Breast epithelium (tissue), 3 donors: Measurements from ENCODE around the gene BIK.

Experiments
- POLR2A ChIP-seq: fragments of 450-650 bp; IDR thresholded peaks from one replicate; pipeline ENCODE4 v1.6.1; 2016; ENCODE audit warnings: antibody characterized with exemption, mild to moderate bottlenecking, moderate library complexity
- POLR2AphosphoS5 ChIP-seq, 3 donors: sonication (generic); formaldehyde crosslinking; IDR thresholded peaks; one replicate each; pipeline ENCODE4 v1.6.1; 2017; ENCODE audit warnings: antibody characterized with exemption in 3 of 3
- TF ChIP-seq, protein P1 (sequence below), 3 donors: fragments of 450-650 bp; IDR thresholded peaks; one replicate each; pipeline ENCODE4 v1.5.1; 2016 to 2017; ENCODE audit warnings: antibody characterized with exemption in 3 of 3, mild to moderate bottlenecking in 3 of 3, moderate library complexity in 3 of 3

DNA sequence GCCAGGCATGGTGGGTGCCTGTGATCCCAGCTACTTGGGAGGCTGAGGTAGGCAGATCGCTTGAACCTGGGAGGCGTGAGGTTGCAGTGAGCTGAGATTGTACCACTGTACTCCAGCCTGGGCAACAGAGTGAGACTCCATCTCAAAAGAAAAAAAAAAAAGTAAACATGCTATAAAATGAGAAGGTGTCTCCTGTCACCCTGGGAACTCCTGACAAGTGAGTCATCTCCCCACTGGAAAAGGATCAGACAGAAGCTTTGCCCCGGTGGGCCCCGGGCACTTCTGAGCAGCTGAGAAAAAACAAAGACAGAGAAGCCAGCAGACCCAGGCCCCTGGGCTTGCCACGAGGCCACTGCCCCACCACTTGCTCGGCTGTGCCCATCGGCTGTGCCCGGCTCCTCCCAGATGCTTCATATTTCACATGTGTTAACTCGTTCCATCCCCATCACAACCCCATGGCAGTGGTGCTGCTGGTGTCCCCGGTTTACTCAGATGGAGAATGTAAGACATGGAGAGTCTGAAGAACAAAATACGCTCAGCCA is 43.6 kb upstream of the BIK start:
- TF ChIP-seq POLR2AphosphoS5 (IDR thresholded peaks at IDR 0.05) (no peak), POLR2A (no peak)
- TF ChIP-seq, protein P1, sequence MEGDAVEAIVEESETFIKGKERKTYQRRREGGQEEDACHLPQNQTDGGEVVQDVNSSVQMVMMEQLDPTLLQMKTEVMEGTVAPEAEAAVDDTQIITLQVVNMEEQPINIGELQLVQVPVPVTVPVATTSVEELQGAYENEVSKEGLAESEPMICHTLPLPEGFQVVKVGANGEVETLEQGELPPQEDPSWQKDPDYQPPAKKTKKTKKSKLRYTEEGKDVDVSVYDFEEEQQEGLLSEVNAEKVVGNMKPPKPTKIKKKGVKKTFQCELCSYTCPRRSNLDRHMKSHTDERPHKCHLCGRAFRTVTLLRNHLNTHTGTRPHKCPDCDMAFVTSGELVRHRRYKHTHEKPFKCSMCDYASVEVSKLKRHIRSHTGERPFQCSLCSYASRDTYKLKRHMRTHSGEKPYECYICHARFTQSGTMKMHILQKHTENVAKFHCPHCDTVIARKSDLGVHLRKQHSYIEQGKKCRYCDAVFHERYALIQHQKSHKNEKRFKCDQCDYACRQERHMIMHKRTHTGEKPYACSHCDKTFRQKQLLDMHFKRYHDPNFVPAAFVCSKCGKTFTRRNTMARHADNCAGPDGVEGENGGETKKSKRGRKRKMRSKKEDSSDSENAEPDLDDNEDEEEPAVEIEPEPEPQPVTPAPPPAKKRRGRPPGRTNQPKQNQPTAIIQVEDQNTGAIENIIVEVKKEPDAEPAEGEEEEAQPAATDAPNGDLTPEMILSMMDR (IDR thresholded peaks at IDR 0.05), result no peak
